ENCODE measurements around the gene ZMIZ1.
A peak's percentile ranks its signal among the peaks of the same experiment; 100 is the strongest.

The ZMIZ1 gene

DNA sequence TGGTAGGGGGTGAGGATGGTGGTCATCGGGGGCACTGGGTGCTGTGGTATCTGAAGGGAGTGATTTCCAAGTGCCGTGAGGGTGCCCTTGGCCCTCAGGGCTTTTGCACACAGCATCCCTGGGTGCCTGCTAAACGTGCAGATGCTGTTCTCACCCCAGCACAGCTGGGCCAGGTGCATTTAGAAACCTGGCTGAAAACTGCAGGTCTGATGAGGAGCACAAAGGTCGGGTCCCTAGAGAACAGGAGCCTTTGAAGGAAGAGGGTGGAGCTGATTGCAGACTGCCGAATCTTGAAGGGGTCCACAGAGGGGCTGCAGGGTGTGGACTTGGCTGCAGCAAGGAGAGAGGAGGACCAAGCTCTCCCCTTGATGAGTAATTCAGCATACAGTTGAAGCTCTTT is 32.0 kb downstream of the ZMIZ1 start:
- no peak for DNase-seq

DNA sequence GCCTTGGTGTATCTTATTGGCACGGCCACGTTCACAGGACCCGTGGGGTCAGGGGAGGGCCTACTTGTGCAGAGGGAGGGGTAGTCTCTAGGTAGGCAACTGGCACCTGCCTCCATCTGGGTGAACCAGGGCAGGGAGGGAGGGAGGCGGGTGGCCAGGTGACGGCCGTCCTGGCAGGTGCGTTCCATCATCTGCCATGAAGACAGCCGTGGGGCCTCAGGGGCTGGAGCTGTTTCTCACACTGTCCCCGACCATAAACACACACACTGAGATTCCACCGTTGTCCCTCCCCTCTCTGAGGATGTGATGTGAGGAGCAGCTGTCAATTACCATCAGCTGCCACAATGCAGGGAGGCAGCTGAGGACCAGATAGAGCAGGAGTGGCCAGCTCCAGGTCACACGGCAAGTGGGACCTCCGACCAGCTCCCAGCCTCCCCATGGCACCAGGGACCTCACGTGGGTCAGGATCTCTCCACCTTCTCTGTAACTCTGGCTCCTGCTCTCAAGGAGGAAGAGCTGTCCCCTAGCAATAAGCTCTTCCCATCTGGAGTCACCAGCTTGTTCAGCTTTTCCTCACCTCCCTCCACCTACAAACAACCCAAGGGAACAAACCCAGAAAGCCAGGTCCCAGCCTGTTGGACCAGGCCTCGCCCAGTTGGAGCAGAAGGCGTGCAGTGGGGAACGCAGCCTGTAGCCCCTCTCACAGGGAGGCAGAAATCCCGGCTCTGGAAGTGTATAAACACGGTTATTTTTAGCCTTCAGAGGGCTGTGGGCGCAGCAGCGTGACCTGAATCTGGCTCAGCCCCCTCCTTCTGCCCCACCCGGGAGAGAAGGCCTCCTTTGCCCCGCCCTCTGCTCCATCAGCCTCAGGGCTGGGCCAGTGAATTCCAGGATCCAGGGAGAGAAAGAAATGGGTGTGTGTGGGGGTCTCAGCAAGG is 33.1 kb downstream of the ZMIZ1 start:
- peak; percentile 60 for DNase-seq

DNA sequence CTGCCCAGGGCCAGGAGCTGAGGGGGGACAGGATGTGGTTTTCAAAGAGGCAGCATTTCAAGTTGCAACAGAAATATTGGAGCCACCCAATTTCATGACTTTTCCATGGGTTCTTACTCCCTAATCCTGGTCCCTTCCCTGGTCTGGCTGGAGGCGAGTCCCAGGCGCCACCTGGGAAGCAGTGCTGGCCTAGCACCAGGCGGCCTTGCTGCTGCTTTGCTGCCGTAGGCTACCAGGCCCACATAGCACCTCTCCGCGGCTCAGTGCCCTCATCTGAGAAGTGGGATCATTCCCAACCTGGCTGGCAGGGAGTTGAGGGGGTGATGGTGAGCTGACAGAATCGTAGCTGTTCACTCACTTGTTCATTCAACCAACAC is 33.7 kb downstream of the ZMIZ1 start:
- no peak for DNase-seq

DNA sequence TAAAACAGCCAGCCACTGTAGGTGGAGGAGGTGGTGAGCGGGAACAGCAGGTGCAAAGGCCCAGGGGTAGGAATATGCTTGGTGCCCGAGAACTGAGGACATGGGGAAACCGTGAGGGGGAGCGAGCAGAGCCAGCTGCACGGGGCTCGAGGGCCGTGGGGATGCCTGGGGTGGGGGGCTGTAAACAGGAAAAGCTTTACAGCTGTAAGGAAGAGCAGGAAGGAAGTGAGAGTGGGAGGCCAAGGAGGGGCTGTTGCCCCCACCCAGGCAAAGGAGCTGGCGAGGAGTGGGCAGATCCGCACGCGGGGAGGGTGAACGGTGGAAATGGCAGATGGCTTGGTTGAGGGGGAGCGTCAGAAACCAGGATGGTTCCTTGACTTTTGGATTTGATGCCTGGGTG is 34.4 kb downstream of the ZMIZ1 start:
- no peak for DNase-seq

DNA sequence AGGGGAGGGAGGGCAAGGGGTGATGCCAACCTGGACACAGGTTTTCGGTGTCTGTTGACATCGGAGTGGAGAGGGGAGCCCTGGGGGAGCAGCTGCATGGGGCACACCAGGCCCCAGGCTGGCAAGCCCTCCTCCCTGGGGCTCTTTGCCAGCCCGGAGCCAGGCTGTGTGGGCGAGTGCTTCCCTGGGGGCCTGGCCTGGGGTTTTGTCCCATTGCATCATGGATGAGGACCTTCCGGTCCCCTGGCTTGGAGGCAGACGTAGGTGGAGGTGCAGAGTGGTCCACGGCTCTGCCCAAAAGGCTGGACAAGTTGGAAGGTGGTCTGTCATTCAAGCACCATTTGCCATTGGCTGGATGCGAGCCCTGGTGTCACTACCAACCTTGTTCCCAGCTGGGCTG is 34.8 kb downstream of the ZMIZ1 start:
- DNase-seq: no peak

DNA sequence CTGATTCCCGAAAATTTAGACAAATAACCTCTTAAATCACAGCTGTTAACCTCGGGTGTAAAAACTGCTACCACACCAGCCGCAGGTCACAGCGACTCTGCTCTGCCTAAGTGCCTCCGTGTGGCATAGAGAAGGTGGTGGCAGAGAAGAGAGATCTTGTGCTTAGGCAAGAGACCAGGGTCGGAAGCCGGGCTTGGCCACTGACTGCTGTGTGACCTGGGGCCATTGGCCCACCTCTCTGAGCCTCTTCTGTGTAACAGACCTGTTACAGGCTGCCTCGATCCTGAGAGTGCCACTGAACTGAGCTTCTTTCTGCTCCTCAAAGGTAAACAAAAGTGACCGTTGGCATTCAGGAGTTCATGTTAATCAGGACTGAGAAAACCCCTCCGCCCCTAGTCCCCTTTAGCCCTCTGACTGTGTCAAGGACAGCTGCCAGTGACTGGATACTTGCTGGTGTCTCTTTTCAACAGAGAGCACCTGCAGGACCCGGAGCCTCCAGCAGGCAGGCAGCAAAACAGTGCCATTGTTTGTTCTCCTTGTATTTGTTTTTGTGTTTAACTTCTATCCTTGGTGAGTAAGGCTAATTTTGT is 36.5 kb downstream of the ZMIZ1 start:
- no peak for DNase-seq

DNA sequence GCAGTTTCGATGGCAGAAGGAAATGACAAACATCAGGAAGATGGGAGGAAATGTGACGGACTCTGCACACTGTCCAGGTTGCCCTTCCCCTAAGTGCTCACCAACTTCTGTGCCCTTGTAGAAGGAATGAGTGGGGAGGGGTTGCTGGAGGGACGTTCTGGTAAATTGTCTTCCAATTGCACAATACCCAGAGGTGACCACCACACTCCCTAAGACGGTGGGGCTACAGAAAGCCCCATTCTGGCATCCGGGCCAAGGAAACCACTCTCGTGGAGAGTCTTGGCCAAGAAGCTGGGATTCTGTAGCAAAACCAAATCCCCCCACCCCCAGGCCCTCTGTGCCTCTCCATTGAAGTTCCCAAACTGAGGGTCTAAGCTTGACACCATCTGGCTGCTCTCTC is 37.1 kb downstream of the ZMIZ1 start:
- DNase-seq: no peak

DNA sequence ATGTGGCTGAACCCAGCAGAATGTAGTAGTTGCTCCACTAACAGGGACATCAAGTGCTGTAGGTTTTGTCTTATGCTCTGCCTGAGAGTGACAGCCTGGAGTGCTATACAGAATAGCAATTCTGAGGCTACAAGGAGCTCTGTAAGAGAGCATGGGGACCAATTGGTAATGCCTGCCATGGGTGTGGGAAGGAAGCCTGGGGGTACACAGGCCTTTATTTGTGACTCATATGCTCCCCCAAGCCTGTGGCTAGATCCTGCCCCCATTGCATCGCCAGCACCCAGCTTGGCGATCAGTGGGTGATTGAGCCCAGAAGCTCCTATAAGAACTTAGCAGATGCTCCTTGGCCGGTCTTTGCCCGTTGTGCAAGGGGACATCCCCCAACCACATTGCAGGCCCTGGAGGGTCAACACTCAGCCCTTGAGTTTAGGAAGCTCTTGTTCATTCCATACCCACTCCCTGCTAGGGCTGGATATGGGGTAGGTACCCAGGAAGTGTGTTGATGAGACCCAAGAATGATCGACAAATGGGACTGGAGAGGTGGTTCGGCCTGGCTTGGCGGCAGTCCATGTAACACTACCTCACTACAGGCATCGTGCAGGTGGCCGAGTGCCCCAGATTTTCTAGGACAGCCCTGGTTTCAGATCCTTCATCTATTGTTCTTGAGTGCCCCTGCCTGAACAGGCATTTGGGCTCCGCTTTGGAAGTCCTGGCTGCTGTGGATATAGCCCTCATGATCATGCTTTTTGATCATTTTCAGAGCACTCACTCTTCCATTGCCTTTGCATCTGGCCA is 37.7 kb downstream of the ZMIZ1 start:
- no peak for DNase-seq

DNA sequence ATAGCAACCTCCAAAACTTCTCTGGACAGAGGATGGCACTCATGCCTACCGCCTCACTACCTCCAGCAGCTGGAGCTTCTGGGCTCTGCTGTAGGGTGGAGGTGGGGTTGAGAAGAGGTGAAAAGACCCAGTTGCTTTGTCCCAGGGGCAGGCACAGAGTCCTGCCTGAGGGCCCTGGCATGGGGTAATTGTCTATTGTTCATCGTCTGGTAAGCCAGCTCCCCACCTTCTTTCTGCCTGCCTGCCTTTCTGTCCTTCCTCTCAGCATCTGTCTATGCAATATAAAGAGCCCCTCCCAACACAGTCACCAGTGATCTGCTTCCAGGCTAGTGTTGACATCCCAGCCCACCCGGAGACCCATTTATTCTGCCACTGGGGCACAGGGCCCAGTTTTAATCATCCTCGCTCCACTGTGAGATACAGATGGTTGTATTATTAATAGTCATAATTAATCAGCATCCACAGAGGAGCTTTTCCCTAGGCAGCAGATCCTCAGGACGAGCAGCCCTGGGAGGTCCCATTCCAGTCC is 39.0 kb downstream of the ZMIZ1 start:
- peak; percentile 23 for DNase-seq

DNA sequence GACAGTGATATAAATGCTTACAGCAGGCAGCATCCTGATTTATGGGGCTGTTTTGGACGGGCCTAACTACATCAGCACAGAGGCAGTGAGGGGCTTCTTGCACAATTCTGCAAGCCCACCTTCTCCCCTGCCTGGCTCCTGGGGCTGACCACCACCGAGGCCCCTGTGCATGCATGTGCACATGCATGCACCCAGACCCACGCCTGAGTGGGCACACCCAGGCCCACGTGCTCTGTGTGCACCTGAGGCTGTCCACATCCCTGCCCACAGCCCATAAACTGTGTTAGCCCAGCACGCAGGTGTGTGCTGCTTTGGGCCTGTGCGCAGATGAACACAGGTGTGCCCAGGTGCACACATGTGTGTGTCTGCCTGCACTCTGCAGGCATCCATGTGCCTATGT is 40.0 kb downstream of the ZMIZ1 start:
- no peak for DNase-seq

DNA sequence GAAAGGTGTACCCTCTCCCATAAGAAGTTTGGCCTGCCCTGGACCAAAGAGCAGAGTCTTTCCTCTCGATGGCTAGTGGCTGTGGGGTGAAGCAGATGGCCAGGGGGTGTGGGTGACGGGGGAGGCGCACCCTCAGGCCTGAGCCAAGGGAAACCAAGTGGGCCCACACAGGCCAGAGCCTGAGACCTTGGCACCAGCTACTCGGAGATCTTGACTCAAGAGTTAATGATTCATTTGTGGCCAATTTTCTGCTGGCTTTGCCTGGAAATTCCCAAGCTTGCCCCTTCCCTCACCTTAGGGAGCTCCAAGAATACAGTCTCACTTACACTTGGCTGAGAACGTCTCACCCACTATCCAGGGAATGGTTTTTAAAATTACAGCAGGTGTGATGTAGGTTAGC is 42.7 kb downstream of the ZMIZ1 start:
- peak; percentile 52 for DNase-seq

DNA sequence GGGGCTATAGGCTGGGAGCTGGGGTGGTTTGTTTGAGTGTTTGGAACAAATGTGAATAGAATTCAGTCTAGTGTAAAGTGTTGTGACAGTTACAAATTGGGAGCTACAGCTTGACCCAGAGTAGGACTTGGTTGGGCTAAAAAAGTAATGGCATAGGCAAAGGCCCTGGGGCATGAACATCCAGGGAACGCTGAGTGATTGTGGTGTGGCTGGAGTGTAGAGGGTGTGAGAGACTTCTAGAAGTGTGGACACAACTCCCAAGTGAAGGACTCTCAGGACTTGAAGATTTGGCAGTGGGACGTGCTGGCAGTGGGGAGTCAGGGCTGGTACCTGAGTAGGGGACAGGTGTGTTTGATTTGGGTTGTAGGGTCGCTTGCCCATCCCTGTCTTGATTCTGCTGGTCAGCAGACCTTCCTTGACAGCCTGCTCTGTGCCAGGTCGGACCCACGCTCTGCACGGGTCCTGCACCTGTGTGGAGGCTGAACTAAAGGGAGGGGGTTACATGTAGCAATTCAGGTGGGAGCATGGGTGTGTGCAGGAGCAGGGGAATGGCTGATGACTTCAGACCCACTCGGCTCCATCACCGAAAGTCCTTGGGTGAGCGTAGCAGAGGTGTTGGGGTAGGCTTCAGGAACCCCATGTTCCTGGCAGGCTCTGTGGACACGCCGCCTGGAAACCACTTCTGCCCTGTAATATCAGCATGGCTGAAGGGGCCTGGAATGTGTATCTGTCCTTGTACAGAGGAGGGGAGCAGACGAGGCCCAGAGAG is 43.3 kb downstream of the ZMIZ1 start:
- DNase-seq: no peak

DNA sequence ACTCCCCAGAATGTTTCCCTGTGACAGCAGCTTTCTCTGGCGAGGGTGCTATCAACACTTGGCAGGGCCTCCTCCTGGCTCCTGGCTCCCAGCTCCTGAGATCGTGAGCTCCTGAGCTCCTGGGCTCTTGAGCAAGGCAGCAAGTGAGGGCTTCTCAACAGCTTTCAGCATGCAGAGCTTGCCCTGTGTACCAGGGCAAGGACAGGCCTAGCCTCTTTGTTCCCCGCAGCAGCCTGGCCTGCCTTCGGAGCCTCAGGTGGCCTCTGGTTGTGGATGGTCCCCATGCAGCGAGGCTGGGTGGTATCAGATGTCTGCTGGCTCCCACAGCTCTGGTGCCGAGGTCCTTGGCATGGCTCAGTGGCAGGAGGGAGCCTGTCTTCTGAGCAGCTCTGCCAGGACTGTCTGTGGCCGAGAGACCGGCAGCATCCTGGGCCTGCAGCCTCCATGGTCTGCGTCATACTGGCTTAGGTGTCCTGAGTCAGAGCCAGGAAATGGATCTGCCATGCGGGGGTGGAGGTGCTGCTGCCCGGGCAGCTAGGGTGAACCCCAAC is 44.2 kb downstream of the ZMIZ1 start:
- peak; percentile 66 for DNase-seq

DNA sequence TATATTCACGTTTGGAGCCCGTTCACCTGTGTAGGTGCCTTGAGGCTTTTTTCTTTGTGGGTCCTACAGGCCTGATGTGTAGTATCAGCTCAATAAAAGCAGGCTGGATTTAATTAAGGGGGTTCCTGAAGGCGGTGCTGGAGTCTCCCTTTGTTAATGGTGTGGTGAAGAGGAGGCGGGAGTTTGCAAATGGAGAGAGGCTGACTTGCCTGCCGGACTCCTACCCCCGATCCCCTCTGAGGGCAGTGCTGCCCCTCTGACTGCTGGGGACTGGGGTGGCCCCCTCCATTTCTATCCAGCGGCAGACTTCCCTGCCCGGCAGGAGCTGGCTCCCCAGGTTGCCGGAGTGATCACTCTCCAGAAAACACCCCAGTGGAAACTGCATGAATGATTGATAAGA is 45.1 kb downstream of the ZMIZ1 start:
- DNase-seq: peak; percentile 50

DNA sequence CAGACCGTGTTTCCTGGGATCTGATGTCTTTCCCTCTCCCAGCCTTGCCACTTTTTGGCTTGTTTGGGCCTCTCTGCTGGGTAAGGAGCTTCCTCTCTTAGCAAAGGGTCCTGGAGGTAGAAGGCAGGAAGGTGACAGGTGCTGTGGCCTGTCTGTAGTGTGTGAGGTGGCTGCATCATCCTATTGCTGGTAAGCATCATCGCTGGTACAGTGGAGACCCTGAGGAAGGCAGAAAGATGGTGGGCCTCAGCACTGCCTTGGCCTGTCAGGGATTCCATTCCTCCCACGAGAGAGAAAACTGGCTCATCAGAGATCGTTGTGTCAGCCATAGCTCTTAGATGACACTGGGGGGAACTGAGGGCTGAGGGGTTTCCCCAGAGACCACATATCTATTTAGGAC is 46.5 kb downstream of the ZMIZ1 start:
- no peak for DNase-seq

DNA sequence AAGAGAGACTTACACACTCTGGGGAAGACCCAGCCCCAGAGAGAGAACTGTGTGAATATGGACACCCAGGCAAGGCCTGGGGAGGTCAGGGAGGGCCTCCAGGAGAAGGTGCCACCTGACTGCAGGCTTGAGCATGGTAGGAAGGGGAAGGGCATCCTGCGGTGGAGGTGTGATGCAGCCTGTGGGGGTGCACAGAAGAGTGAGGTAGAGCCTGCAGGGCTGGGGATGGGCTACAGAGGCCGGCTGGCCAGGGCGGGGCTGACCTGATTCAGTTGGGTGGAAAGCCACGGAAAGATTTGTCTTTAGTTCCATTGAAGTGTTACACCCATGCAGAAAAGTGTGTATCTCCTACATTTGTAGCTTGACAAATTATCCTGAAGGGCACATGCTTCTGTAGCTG is 47.6 kb downstream of the ZMIZ1 start:
- DNase-seq: no peak

DNA sequence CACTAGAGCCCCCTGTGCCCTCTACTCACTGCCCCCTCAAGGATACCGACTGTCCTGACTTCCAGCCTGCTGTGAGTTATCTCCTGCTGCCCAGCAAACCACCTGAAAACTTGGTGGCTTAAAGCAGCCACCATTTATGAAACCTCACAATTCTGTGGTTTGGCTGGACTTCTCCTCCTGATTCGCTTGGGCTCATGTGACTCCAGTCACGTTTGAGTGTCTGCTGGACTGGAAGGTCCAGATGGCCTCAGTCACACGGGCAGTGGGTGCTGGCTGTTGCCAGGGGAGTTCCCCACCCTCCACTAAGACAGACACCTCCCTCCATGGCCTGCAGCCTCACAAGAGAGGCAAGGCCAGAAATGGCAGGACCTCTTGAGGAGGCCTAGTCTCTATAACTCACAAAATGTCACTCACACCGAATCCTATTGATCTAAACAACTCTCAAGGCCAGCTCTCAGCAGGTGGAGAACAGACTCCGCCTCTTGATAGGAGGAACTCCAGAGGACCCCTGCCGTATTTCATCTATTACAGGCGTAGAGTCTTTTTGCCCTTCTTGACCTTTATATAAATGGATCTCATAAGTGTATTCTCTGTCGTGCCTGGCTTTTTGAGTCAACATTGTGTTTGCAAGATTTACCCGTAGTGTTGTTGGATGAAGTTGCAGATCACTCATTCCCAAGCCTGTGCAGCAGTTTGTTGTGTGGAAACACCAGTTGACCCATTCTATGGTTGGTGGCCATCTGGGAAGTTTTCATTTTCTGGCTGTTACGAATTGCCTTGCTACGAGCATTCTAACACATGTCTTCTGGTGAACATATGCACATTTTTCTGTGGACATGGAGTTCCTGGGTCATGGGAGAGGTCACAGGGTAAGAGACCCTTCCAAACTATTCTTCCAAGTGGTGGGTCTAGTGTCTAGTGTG is 48.3 kb downstream of the ZMIZ1 start:
- no peak for DNase-seq

DNA sequence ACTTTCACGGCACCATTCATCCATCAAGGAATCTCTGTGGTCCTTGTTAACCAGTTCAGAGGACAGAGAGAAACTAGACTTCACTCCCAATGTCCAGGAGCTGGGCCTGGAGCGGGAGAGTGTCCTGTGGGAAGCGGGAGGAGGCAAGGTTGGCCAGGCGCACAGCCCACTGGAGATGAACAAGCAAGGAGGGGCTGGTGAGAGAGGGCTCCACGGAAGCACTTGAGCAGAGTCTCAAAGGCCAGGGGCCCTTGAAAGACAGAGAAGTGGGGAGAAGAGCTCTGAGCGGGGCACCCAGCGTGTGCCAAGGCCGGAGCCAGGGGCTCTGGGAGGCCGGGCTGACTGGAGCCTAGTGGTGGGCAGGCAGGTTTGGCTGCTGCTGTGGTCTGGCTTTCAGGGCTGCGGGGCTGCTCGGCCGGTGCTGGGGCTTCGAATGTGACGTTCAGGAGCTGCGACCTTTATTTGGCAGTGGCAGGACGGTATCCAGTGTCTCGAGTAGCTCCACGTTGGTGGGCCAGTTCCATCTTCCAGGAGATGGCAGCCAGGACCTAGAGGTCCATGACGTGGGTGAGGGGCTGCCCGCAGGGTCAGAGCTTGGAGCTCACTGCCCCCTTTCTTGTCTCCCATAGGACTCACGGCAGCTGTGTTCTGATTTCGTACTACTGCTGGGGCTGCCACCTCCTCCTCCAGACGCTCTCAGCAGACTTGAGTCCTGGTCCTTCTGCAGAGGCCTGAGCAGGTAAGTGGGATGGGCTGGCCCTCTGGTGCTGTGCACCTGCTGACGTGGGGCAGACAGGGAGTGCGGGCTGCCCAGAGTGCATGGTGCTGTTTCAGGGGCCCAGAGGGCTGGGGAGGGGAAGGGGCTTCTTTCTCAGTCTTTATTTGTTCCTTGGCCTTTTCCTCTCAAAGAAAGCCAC is 49.8 kb downstream of the ZMIZ1 start:
- no peak for DNase-seq

DNA sequence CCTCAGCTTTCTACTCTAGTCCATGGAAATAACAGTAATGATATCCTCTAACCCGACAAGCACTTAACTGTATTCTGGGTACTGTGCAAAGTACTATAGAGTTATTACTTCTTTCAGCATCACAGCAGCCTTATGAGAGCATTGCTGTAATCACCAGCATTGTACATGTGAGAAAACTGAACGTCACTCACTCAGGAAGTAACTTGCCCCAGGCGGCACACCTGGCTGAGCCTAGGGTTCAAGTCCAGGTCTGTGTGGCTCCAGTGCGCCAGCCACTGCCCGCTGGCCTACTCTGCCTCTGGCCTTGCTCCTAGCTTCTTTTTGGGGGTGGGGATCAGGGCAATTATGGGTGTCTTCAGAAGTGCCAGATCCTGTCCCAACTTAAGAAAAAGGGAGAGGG is 50.5 kb downstream of the ZMIZ1 start:
- no peak for DNase-seq

DNA sequence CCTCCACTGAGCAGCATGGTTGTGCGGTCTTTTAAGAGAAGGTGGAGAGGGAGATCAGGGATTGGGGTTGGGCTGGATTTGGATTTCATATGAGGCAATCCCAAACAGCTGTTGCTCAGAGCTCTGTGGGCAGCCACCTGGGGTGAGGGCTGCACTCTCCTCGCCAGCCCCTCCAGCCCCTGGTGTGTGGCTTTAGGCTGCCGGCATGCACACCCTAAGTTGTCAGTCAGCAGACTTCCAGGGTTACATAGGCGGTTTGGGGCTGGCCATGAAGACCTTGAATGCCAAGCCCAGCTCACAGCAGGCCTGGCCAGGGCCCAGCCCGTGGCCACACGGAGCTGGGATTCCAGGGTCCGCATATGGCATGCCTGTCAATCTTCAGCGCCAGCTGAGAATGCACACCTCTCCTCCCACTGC is 54.8 kb downstream of the ZMIZ1 start:
- DNase-seq: peak; percentile 87
